ENCODE measurements around the gene NMBR.

DNA sequence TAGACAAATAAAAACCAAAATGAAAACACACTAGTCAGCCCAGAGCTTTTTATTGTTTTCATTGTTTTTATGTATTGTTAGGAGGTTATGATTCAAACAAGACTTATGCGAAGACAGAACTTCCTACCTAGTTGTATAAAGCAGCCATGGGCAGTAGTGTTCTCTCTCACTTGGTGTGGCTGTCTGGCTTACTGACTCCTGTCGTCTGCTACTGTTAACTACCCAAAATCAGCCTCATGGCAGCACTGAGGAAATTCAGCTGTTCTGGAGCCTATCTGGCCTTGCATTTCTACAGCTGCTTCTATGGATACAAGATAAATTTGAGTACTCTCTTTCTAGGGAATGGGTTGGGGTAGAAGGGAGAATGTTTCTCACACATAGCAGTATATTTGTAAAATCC is 20.6 kb upstream of the NMBR start:
- TF ChIP-seq, protein P1, sequence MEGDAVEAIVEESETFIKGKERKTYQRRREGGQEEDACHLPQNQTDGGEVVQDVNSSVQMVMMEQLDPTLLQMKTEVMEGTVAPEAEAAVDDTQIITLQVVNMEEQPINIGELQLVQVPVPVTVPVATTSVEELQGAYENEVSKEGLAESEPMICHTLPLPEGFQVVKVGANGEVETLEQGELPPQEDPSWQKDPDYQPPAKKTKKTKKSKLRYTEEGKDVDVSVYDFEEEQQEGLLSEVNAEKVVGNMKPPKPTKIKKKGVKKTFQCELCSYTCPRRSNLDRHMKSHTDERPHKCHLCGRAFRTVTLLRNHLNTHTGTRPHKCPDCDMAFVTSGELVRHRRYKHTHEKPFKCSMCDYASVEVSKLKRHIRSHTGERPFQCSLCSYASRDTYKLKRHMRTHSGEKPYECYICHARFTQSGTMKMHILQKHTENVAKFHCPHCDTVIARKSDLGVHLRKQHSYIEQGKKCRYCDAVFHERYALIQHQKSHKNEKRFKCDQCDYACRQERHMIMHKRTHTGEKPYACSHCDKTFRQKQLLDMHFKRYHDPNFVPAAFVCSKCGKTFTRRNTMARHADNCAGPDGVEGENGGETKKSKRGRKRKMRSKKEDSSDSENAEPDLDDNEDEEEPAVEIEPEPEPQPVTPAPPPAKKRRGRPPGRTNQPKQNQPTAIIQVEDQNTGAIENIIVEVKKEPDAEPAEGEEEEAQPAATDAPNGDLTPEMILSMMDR (IDR thresholded peaks at IDR 0.05): no peak
- TF ChIP-seq EZH2 (IDR thresholded peaks at IDR 0.05; ENCODE audit: borderline replicate concordance, insufficient read depth, low read depth, low read length, poor library complexity, severe bottlenecking): no peak
